ENCODE measurements around the gene PCBD1.

The PCBD1 gene

DNA sequence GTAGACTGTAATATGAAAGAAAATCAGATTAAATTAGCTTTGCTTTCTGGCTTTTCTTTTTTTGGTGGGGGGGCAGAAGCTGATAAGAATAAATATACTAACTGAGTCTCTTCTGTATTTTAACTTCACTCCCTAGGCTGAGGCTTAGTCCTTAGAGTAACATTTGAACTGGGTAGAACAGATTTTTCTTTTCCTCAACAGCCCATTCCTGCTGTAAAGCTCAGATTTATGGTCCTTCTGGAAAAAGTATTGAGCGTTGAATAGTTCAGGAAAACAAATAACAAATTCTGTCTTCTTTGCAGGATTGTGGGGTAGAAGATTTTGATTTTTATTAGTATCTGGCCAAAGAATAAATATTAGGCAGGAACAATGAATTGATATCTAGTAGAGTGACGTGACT is 54.8 kb downstream of the PCBD1 start:
- DNase-seq (ENCODE audit: low spot score), result no peak
- peaks cover 16% of the 10 kb centered on the region for H3K4me1 Mint-ChIP-seq (ENCODE audit: low read depth)
- H3K27ac Mint-ChIP-seq, result no peak overlapping the region
- H3K36me3 Mint-ChIP-seq (ENCODE audit: low read depth), result peaks cover 24% of the 10 kb centered on the region
- no peaks in the 10 kb centered on the region for H3K27me3 Mint-ChIP-seq (ENCODE audit: low read depth)
- H3K4me3 Mint-ChIP-seq, result no peak overlapping the region
- peaks cover 8% of the 10 kb centered on the region for H3K9me3 Mint-ChIP-seq
